ENCODE results near the gene DNAL1.

Gene DNAL1

DNA sequence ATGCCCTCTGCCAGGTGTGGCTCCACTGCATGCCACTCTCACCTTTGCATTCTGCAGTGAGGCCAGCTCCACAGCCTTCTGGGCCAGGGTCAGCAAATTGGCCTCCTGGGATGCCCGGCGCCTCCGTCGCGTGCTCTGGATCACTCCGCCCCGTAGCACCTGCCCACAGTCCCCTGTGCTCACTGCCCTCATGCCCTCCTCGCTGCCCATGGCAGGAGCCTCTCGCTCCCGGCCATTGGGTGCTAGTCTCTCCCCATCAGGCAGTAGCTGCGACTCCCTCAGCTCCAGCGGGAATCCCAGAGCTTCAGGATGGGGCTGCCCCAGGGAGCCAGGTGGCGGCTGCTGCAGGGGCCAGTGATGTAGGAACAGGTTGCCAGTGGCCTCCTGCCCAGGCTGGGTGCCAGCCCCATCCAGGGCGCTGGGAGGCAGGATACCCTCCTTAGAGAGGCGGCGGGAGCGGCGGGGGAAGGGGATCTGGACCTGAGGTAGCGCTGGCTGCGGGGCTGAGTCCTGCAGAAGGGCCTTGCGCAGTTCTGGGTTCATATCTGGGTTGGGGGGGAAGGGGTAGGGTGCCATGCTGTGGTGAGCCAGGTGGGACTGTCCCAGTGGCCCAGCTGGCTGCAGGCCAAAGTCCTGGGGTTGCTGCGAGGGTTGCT, 93.9 kb downstream of the DNAL1 start:
- no peak for DNase-seq (ENCODE audit: extremely low read depth, low read depth)
- H3K4me3 ChIP-seq (replicated peaks; ENCODE audit: low read depth, low read length), result no peak overlapping the region
- TF ChIP-seq, protein P1, sequence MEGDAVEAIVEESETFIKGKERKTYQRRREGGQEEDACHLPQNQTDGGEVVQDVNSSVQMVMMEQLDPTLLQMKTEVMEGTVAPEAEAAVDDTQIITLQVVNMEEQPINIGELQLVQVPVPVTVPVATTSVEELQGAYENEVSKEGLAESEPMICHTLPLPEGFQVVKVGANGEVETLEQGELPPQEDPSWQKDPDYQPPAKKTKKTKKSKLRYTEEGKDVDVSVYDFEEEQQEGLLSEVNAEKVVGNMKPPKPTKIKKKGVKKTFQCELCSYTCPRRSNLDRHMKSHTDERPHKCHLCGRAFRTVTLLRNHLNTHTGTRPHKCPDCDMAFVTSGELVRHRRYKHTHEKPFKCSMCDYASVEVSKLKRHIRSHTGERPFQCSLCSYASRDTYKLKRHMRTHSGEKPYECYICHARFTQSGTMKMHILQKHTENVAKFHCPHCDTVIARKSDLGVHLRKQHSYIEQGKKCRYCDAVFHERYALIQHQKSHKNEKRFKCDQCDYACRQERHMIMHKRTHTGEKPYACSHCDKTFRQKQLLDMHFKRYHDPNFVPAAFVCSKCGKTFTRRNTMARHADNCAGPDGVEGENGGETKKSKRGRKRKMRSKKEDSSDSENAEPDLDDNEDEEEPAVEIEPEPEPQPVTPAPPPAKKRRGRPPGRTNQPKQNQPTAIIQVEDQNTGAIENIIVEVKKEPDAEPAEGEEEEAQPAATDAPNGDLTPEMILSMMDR (IDR thresholded peaks at IDR 0.05; ENCODE audit: low read depth, low read length, missing control alignments), result no peak

DNA sequence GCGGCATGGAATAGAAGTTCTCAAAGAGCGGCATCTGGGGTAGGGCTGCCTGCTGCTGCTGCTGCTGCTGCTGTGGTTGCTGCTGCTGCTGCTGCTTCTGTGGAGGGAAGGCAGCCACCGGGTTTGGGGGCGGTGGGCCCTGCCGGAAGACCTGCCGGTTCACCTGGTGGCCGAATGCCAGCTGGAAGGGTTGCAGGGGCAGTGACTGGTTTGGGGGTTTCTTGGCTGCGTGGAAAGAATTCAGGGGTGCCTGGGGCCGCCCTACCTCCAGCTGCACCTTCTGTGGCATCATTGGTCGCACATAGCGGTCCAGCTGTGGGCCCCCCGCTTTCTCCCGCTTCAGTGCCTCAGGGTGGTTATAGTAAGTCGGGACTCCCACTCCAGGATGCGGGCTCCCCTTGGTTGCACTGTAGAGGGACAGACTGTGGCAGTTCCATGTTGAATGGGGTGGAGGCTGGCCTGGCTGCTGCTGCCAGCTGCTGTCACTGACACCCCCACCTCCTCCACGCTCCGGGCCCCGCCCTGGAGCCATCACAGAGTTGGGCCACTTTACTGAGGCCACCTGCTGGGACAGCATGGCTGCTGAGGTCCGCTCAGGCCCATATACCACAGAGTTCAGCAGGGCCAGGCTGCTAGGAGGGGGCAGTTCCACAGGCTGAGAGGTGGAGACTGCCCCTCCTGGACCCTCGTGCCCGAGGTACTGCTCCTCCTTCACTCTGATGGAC, 94.5 kb downstream of the DNAL1 start:
- TF ChIP-seq, protein P1 (IDR thresholded peaks at IDR 0.05; ENCODE audit: low read depth, low read length, missing control alignments), result no peak
- no peak for DNase-seq (ENCODE audit: extremely low read depth, low read depth)
- no peak overlapping the region for H3K4me3 ChIP-seq (replicated peaks; ENCODE audit: low read depth, low read length)

DNA sequence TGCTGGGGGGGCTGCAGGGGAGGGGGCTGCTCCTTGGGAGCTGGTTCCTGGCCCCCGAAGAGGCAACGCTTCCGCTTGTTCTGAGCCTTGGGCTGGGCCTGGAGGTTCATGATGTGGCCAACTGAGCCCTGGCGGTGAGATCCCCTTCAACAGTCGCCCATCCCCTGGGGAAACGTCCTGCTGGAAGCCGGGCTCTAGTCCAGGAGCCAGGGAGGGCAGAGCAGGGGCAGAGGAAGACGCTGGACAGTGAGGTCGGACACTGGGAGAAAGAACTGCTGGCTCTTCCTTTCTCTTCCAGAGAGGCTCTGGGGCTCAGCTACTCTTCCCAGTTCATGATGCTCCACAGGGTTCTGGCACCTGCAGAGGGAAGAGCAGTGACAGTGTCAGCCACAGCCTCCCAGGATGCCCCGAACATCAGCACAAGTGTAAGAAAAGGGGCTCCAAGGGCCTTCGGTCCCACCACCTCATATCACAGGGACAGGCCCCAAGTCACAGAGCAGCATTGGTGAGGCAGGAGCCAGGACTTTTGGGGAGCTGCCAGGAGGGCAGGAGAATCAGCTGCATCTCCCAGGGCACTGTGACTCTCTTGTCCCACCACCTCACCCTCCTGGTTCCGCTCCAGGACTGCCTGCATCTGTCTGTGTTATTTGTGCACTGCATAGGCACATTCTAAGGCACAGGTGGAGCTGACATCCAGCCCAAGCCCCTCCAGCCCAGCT, 95.3 kb downstream of the DNAL1 start:
- DNase-seq (ENCODE audit: extremely low read depth, low read depth), result no peak
- TF ChIP-seq, protein P1 (IDR thresholded peaks at IDR 0.05; ENCODE audit: low read depth, low read length, missing control alignments), result no peak
- no peak overlapping the region for H3K4me3 ChIP-seq (replicated peaks; ENCODE audit: low read depth, low read length)

DNA sequence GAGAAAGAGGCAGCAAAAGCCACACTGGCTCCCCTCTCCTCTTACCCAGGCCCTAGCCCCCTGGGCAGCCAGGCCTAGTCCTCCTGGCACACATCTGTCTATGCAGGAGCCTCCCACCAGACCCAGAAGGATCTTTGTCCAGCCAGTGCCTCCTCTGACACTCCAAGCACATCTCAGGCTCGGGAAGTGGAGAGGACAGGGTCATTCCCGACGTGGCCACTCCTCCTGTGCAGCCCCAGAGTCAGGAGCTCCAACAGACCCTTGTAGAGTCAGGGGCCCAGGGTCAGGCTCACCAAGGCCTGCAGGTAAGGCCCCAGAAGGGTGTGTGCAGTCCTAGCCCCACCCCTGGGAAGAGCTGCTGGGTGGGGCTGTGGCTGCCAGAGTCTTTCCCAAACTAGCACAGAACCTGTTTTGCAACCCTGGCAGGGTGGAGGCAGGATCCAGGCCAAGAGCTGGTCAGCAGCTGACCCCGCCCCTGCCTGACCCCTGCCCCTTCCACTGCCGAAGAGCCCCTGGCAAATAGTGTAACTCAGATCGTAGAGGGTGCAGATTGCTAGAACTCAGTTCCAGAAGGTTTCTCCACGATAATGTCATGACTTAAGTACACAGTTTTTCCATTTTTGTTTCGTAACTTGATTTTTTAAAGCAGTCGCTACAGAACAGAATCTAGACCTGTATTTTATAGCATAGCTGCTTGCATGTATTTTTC, 96.0 kb downstream of the DNAL1 start:
- no peak for DNase-seq (ENCODE audit: extremely low read depth, low read depth)

DNA sequence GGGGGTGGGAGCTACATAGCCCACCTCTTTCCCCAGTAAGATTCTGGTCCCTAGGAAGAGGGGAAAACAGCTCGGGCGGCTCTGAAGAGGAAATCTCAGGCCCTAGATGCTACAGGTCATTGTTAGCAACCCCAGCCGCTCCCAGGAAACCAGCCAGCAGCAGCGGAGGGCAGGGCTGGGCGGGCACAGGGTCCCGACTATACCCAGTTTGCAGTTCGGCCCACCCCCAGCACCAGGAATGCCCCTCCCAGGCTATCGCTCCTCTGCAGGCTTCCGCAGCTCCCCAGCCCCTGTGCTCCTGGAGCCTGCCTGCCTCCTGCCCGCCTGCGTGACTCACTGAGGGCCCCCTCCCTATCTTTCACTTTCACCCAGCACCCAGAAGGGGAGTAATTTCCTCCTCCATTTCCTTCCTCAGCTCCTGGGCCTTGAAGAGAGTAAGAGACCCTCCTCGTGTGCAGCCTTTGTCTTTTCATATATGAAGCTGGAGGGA, 96.6 kb downstream of the DNAL1 start:
- TF ChIP-seq, protein P1 (IDR thresholded peaks at IDR 0.05; ENCODE audit: low read depth, low read length, missing control alignments), result no peak
- DNase-seq (ENCODE audit: extremely low read depth, low read depth), result no peak
- H3K4me3 ChIP-seq (replicated peaks; ENCODE audit: low read depth, low read length), result peak overlapping the region; percentile 19

More for the DNA sequence above, 96.0 kb downstream of the DNAL1 start:
- TF ChIP-seq, protein P1 (IDR thresholded peaks at IDR 0.05; ENCODE audit: low read depth, low read length, missing control alignments), result no peak
- H3K4me3 ChIP-seq (replicated peaks; ENCODE audit: low read depth, low read length), result no peak overlapping the region

DNA sequence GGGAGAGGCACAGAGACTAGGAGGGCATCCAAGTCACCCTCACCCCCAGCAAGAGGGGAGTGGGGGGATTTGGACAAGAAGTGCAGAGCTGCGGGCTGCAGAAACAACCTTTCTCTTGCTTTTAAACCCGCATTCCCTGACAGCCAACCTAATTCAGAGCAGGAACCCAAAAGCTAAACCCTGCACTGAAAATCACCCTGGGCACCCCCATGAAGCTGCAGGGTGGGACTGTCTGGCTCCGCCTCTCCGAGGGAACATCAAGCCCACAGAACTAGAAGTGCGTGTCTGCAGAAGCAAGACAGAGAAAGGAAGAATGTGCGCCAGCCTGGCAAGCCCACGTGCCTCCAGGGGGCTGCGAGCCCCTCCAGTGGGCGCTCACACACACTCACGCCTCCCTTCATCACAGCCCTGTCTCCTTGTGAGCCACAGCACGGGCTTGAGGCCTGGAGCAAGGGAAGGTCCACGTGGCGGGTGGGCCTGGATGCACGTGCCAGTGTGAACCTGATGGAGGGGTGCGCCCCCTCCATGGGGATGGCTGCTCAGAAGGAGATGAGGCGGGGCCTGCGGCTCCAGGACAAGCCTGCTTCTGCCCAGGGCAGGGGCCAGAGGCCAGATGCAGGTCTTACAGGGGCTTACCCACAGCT, 97.2 kb downstream of the DNAL1 start:
- H3K4me3 ChIP-seq (replicated peaks; ENCODE audit: low read depth, low read length), result peak overlapping the region; percentile 19
- TF ChIP-seq, protein P1 (IDR thresholded peaks at IDR 0.05; ENCODE audit: low read depth, low read length, missing control alignments), result no peak
- no peak for DNase-seq (ENCODE audit: extremely low read depth, low read depth)
